ENCODE data around the gene ARHGEF28.

- TF ChIP-seq POLR2A (IDR thresholded peaks at IDR 0.05) = no peak
- TF ChIP-seq, protein P1, sequence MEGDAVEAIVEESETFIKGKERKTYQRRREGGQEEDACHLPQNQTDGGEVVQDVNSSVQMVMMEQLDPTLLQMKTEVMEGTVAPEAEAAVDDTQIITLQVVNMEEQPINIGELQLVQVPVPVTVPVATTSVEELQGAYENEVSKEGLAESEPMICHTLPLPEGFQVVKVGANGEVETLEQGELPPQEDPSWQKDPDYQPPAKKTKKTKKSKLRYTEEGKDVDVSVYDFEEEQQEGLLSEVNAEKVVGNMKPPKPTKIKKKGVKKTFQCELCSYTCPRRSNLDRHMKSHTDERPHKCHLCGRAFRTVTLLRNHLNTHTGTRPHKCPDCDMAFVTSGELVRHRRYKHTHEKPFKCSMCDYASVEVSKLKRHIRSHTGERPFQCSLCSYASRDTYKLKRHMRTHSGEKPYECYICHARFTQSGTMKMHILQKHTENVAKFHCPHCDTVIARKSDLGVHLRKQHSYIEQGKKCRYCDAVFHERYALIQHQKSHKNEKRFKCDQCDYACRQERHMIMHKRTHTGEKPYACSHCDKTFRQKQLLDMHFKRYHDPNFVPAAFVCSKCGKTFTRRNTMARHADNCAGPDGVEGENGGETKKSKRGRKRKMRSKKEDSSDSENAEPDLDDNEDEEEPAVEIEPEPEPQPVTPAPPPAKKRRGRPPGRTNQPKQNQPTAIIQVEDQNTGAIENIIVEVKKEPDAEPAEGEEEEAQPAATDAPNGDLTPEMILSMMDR (IDR thresholded peaks at IDR 0.05) = no peak
Measured at GRCh38 chr5:73853091-73853490, 227.1 kb downstream of the ARHGEF28 start.
